Adrenal gland (tissue), 12 donors: ENCODE measurements around the gene NPSR1. TPM values are rescaled to one million over a fixed set of nuclear protein-coding genes. Genes with fewer than 3 reads are reported as not detected.

ENCODE experiments used
- DNase-seq, 7 donors: peaks; one replicate each; pipeline ENCODE4 v3.0.0-alpha.2; 2019 to 2020
- H3K27ac ChIP-seq, 5 donors: fragments of 200-600 bp; sonication (generic) in 4 of 5; 1 replicate in 3 of 5; 2 replicates in 2 of 5; pipeline versions ENCODE4 v1.5.1 to v1.8.0; 2016 to 2020; ENCODE audit warnings: mild to moderate bottlenecking in 1 of 5
- H3K27me3 ChIP-seq: fragments of 200-600 bp; 2 replicates; pipeline ENCODE4 v1.8.0; 2021
- H3K36me3 ChIP-seq, 2 donors: fragments of 200-600 bp; replicated peaks in 1 of 2; 1 replicate in 1 of 2; 2 replicates in 1 of 2; pipeline versions ENCODE4 v1.5.1 to v1.8.0; 2018 to 2022
- H3K4me1 ChIP-seq, 2 donors: fragments of 200-600 bp; replicated peaks in 1 of 2; 1 replicate in 1 of 2; 2 replicates in 1 of 2; pipeline versions ENCODE4 v1.5.1 to v1.8.0; 2018 to 2021
- H3K4me3 ChIP-seq, 4 donors: fragments of 200-600 bp; sonication (generic) in 3 of 4; one replicate each; pipeline ENCODE4 v1.5.1; 2016 to 2018
- H3K9me3 ChIP-seq, 3 donors: fragments of 200-600 bp; sonication (generic) in 1 of 3; replicated peaks in 1 of 3; 1 replicate in 2 of 3; 2 replicates in 1 of 3; pipeline versions ENCODE4 v1.5.1 to v1.8.0; 2016 to 2021
- POLR2A ChIP-seq, 2 donors: fragments of 450-650 bp; IDR thresholded peaks; one replicate each; pipeline ENCODE4 v1.6.1; 2017; ENCODE audit warnings: antibody characterized with exemption in 2 of 2, mild to moderate bottlenecking in 2 of 2, moderate library complexity in 1 of 2
- WGBS, 4 donors: extraction: QIAGEN DNeasy Blood & Tissue Kit in 2 of 4; methylation state at CpG; one replicate each; pipeline versions ENCODE4 v1.1.5 to v1.1.7; 2013 to 2017; 5-methylcytosine and 5-hydroxymethylcytosine counted together
- intact Hi-C, 2 donors: fragments of 100-400 bp; cut with DNase I; formaldehyde crosslinking; loops; one replicate each; pipeline versions ENCODE4 v1.14.1 to v1.15.0; 2022 to 2023
- polyA plus RNA-seq, 3 donors: library from polyadenylated mRNA; stranded (reverse); fragments of 200-250 nt in 2 of 3; fragments of 350-450 nt in 1 of 3; fragmentation: Illumina TruSeq in 1 of 3; extraction: RNeasy Lipid Tissue Mini Kit (QIAGEN cat#74804) in 1 of 3; gene quantifications; one replicate each; pipeline ENCODE4 v1.2.3, GENCODE V29; 2013 to 2014
- total RNA-seq, 9 donors: library from RNA; depleted of rRNA in 4 of 9; stranded (reverse); fragments of >200 nt in 4 of 9; fragments of 120-200 nt in 1 of 9; fragmentation: NEBNext Ultra II Directional in 1 of 9; extraction: Animal tissue kit (Norgen Biotek cat#: 25700) in 1 of 9; gene quantifications; one replicate each; pipeline versions ENCODE4 v1.1.0 to v1.2.4, GENCODE V29; 2013 to 2023
- TF ChIP-seq, protein P1 (sequence below), 6 experiments: fragments of 450-650 bp in 4 of 6; fragments of 200-600 bp in 2 of 6; sonication (generic) in 1 of 6; IDR thresholded peaks; 1 replicate in 5 of 6; 2 replicates in 1 of 6; pipeline versions ENCODE4 v1.5.1 to v1.8.0; 2016 to 2021; ENCODE audit warnings: antibody characterized with exemption in 6 of 6, mild to moderate bottlenecking in 2 of 6, moderate library complexity in 1 of 6
- donor health status: healthy with polysubstance abuse.
- donor health status: Bipolar disorder and iron deficiency.
- donor health status: DM: yes; HTN: yes; CAD: no.
- donor health status: DM: no; HTN: no; CAD: no.
- donor health status: DM: no; HTN: no; CAD: no.
- donor health status: DM: yes; HTN: yes; CAD: no.

Gene NPSR1
- total and polyA plus RNA-seq, 12 donors: not detected

DNA sequence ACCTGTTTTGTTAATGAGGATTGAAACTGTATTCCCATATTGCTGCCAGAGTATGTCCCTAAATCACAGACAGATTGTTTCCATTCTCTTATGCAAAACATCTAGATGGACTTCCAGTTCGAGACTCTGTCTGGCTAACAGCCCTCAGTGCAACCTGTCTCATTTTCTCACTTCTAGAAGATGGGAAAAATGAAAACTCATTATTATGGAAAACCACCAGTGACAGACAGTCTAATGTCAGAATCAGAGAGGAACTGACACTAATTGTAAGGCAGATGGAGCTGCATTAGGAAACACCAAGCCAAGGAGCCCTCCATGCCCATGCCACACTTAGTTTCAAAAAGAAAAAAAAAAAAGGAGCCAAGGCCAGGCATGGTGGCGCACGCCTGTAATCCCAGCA is 61.6 kb downstream of the NPSR1 start:
- WGBS, 4 donors: 86 to 93% (median 90%) methylated on average over 3 of the region's 3 CpGs
- intact Hi-C loops: no loop called here
- no peak for TF ChIP-seq POLR2A (IDR thresholded peaks at IDR 0.05)
- TF ChIP-seq, protein P1, sequence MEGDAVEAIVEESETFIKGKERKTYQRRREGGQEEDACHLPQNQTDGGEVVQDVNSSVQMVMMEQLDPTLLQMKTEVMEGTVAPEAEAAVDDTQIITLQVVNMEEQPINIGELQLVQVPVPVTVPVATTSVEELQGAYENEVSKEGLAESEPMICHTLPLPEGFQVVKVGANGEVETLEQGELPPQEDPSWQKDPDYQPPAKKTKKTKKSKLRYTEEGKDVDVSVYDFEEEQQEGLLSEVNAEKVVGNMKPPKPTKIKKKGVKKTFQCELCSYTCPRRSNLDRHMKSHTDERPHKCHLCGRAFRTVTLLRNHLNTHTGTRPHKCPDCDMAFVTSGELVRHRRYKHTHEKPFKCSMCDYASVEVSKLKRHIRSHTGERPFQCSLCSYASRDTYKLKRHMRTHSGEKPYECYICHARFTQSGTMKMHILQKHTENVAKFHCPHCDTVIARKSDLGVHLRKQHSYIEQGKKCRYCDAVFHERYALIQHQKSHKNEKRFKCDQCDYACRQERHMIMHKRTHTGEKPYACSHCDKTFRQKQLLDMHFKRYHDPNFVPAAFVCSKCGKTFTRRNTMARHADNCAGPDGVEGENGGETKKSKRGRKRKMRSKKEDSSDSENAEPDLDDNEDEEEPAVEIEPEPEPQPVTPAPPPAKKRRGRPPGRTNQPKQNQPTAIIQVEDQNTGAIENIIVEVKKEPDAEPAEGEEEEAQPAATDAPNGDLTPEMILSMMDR (IDR thresholded peaks at IDR 0.05): no peak
- Histone ChIP-seq H3K27ac (no peak overlapping the region), H3K4me3 (no peak overlapping the region), H3K27me3 (no peaks in the 10 kb centered on the region), H3K36me3 (no peaks in the 10 kb centered on the region), H3K9me3 (no peaks in the 10 kb centered on the region), H3K4me1 (peaks cover 0 to 5% of the 10 kb centered on the region in 2 donors)
- no peak for DNase-seq

DNA sequence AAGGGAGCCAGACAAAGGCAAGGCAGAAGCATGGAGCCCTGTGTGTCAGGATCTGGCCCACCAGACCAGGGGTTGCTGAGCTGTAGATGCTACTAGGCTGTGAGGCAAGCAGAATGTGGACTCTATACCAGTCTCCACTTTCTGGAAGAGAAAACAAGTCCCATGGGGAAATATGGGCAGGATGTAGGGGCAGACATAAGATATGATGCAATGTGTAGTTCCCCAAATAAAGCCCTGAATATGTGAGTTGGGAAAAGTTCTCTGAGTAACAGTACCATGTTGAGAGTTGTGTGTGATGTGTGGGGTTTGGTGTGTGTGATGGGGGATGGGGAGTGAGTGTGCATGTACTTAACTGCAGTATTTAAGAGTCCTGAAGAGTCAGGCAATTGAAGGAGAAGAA is 62.3 kb downstream of the NPSR1 start:
- H3K4me1 ChIP-seq: peaks cover 0 to 5% of the 10 kb centered on the region in 2 donors
- TF ChIP-seq POLR2A (IDR thresholded peaks at IDR 0.05): no peak
- TF ChIP-seq, protein P1 (IDR thresholded peaks at IDR 0.05): no peak
- H3K9me3 ChIP-seq: no peaks in the 10 kb centered on the region
- intact Hi-C loops: no loop called here
- DNase-seq: no peak
- H3K27me3 ChIP-seq: no peaks in the 10 kb centered on the region
- no peaks in the 10 kb centered on the region for H3K36me3 ChIP-seq
- no peak overlapping the region for H3K27ac ChIP-seq
- H3K4me3 ChIP-seq: no peak overlapping the region

DNA sequence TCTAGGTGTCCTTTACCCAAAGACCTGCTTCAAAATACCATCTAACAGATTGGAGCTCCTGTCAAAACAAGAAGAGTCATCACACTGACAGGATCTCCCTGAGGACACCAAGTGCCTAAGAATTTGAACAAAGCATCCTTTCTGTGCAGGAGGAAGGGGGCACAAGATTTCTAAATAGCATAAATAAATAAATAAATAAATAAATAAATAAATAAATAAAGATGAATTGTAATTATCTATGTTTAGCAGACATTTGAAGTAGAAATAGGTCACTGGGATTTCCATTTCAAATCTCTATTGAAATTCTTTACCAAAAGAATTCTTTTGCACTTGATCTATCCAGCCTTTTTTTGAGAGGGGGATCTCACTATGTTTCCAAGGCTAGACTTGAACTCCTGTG is 65.3 kb downstream of the NPSR1 start:
- intact Hi-C loops: no loop called here
- H3K36me3 ChIP-seq: no peaks in the 10 kb centered on the region
- H3K27me3 ChIP-seq: no peaks in the 10 kb centered on the region
- no peak for TF ChIP-seq POLR2A (IDR thresholded peaks at IDR 0.05)
- TF ChIP-seq, protein P1 (IDR thresholded peaks at IDR 0.05): no peak
- H3K4me3 ChIP-seq: no peak overlapping the region
- peaks cover 0 to 5% of the 10 kb centered on the region in 2 donors for H3K4me1 ChIP-seq
- no peak for DNase-seq
- no peaks in the 10 kb centered on the region for H3K9me3 ChIP-seq
- H3K27ac ChIP-seq: no peak overlapping the region

DNA sequence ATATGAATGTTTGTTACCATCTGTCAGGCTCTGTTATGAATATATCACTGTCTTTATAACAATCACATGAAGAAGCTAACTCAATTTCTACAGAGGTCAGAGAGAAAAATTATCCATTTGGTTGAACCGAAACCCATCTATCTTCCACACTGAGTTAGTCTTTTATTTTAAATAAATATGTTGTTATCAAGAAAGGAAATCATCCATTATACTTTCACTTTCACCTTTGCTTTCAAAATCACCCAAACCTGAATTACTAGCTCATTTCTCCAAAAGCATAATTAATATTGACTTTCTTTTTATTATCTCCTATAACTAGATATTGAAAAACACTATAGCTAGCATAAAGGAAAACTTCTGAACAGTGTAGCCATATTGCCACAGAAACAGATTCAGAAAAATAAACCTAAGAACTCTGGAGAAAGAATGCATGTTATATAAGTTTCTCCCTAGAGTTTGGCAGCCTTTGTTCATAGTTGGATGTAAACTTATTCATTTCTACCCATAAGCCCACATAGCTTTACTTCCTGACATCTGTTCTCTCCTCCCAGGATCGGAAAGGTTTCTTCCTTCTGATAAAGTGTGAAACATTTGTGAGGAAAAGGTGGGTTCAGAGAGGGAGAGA is 66.0 kb downstream of the NPSR1 start:
- Histone ChIP-seq H3K27me3 (no peaks in the 10 kb centered on the region), H3K4me1 (peaks cover 0 to 5% of the 10 kb centered on the region in 2 donors), H3K9me3 (no peaks in the 10 kb centered on the region), H3K36me3 (no peaks in the 10 kb centered on the region), H3K4me3 (peak overlapping the region in 1 of 4 donors; percentile 7), H3K27ac (no peak overlapping the region)
- intact Hi-C loops: no loop called here
- 35 to 56% (median 47%) methylated on average over 2 of the region's 2 CpGs for WGBS, 4 donors
- no peak for DNase-seq
- TF ChIP-seq, protein P1 (IDR thresholded peaks at IDR 0.05): no peak
- no peak for TF ChIP-seq POLR2A (IDR thresholded peaks at IDR 0.05)
